Lower leg skin (tissue), 4 donors: ENCODE measurements around the gene TBRG4. TPM values are rescaled to one million over a fixed set of nuclear protein-coding genes. Genes with fewer than 3 reads are reported as not detected.

Source experiments
- DNase-seq, 2 donors: peaks; one replicate each; pipeline ENCODE4 v3.0.0-alpha.2; 2019; ENCODE audit warnings: low spot score in 2 of 2
- H3K4me3 ChIP-seq: fragments of 200-600 bp; sonication (generic); 2 replicates; pipeline ENCODE4 v1.5.1; 2017; ENCODE audit warnings: mild to moderate bottlenecking, low read depth; ENCODE audit not compliant: poor library complexity, severe bottlenecking
- CTCF ChIP-seq, 3 donors: fragments of 450-650 bp; IDR thresholded peaks; one replicate each; pipeline ENCODE4 v1.5.1; 2016; ENCODE audit warnings: antibody characterized with exemption in 3 of 3, mild to moderate bottlenecking in 3 of 3, moderate library complexity in 2 of 3
- POLR2A ChIP-seq, 2 donors: fragments of 450-650 bp; IDR thresholded peaks; one replicate each; pipeline ENCODE4 v1.6.1; 2016 to 2017; ENCODE audit warnings: antibody characterized with exemption in 2 of 2, mild to moderate bottlenecking in 1 of 2, moderate library complexity in 1 of 2
- WGBS, 2 donors: methylation state at CpG; one replicate each; pipeline ENCODE4 v1.1.5; 2018; 5-methylcytosine and 5-hydroxymethylcytosine counted together
- intact Hi-C: fragments of 100-400 bp; cut with DNase I; formaldehyde crosslinking; loops from one replicate; pipeline ENCODE4 v1.15.0; 2023; ENCODE audit warnings: low total_unique reads
- total RNA-seq, 4 donors: library from RNA; depleted of rRNA; stranded (reverse); fragments of >200 nt; gene quantifications; one replicate each; pipeline ENCODE4 v1.1.0, GENCODE V29; 2016

Gene TBRG4
- total RNA-seq, 4 donors from 2014 or later: 46.0 to 62.3 (median 58.1) TPM

GRCh38 chr7:45066409-45066808 is 45.1 kb downstream of the TBRG4 start:
- intact Hi-C loops: no loop called here
- no peak overlapping the region for H3K4me3 ChIP-seq
- no peak for DNase-seq
- WGBS, 2 donors: 80 to 84% methylated on average over 7 of the region's 7 CpGs
- TF ChIP-seq POLR2A (IDR thresholded peaks at IDR 0.05) (no peak), CTCF (IDR thresholded peaks at IDR 0.05) (no peak)

GRCh38 chr7:45065031-45065995 is 46.2 kb downstream of the TBRG4 start:
- no peak for DNase-seq
- no peak overlapping the region for H3K4me3 ChIP-seq
- intact Hi-C loops: no loop called here
- WGBS, 2 donors: 90 to 96% methylated on average over 11 to 12 of the region's 12 CpGs
- no peak for TF ChIP-seq CTCF (IDR thresholded peaks at IDR 0.05)
- no peak for TF ChIP-seq POLR2A (IDR thresholded peaks at IDR 0.05)

- DNase-seq: peak in 1 of 2 donors; percentile 59
- 92 to 93% methylated on average over 16 of the region's 16 CpGs for whole genome bisulfite sequencing, 2 donors
- intact Hi-C loops: no loop called here
- no peak overlapping the region for H3K4me3 ChIP-seq
- TF ChIP-seq POLR2A (IDR thresholded peaks at IDR 0.05) (no peak), CTCF (IDR thresholded peaks at IDR 0.05) (no peak)
Observed at GRCh38 chr7:45064047-45064725, 47.3 kb downstream of the TBRG4 start.

- WGBS, 2 donors: 87 to 88% methylated on average over 1 of the region's 1 CpG
- TF ChIP-seq CTCF (IDR thresholded peaks at IDR 0.05) (no peak), POLR2A (IDR thresholded peaks at IDR 0.05) (no peak)
- intact Hi-C loops: no loop called here
- no peak overlapping the region for H3K4me3 ChIP-seq
- DNase-seq: no peak
Observed at GRCh38 chr7:45061806-45062425, 49.6 kb downstream of the TBRG4 start.

- TF ChIP-seq POLR2A (IDR thresholded peaks at IDR 0.05) (no peak), CTCF (IDR thresholded peaks at IDR 0.05) (no peak)
- WGBS, 2 donors: 97 to 100% methylated on average over 2 of the region's 2 CpGs
- H3K4me3 ChIP-seq: no peak overlapping the region
- no peak for DNase-seq
- intact Hi-C loops: no loop called here
Observed at GRCh38 chr7:45061352-45061751, 50.1 kb downstream of the TBRG4 start.
